T-helper 17 cell (primary cell): ENCODE results near the gene MSH3. TPM values are rescaled to one million over a fixed set of nuclear protein-coding genes. Genes with fewer than 3 reads are reported as not detected.
"Not testable (repeated sequence)": the region's sequence is repeated elsewhere in the genome, so short reads cannot be mapped to it uniquely, and the experiment has no call there.

Experiments
- ATAC-seq: fragments of 150-1000 bp; cut with Tn5 transposase; 2 replicates; pipeline ENCODE4 v1.10.0; 2021; ENCODE audit warnings: mild to moderate bottlenecking, moderate library complexity
- DNase-seq, 3 donors: peaks; one replicate each; pipeline versions ENCODE4 v3.0.0 to v3.0.0-alpha.2; 2020 to 2021
- H3K9me3 ChIP-seq: one replicate; pipeline ENCODE4 v1.7.0; 2013; ENCODE audit warnings: low read length, mild to moderate bottlenecking; ENCODE audit not compliant: control insufficient read depth, poor library complexity, severe bottlenecking
- H3K27ac Mint-ChIP-seq: one replicate; pipeline ENCODE4 v1.8.0; 2022; ENCODE audit warnings: mild to moderate bottlenecking, moderate library complexity, mixed read lengths
- H3K27me3 Mint-ChIP-seq: one replicate; pipeline ENCODE4 v1.8.0; 2022; ENCODE audit warnings: mixed read lengths
- H3K36me3 Mint-ChIP-seq: one replicate; pipeline ENCODE4 v1.8.0; 2022; ENCODE audit warnings: low read depth, mixed read lengths
- H3K4me1 Mint-ChIP-seq: one replicate; pipeline ENCODE4 v1.8.0; 2022; ENCODE audit warnings: mild to moderate bottlenecking, mixed read lengths
- H3K4me3 Mint-ChIP-seq: one replicate; pipeline ENCODE4 v1.8.0; 2022; ENCODE audit warnings: mild to moderate bottlenecking, moderate library complexity, mixed read lengths
- total RNA-seq, 4 donors: library from RNA in 2 of 4; stranded (reverse) in 2 of 4; gene quantifications; one replicate each; pipeline ENCODE4 v1.2.3 and lab custom pipeline; 2022 to 2026

Gene MSH3
- total RNA-seq, 2 donors from 2014 or later, result 12.6 to 17.2 TPM

DNA sequence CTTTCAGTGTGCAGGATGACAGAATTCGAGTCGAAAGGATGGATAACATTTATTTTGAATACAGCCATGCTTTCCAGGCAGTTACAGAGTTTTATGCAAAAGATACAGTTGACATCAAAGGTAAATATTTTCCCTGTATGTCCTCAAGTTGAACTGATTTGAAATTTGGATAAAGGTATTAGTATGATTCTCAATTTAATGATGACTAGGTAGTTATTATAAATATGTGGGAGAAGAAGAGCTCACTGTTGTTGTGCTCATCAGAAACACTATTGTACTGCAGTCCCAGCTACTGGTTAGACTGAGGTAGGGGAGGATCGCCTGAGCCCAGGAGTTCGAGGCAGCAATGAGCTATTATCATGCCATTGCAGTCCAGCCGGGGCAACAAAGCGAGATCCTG is 71.0 kb downstream of the MSH3 start:
- peaks cover 2% of the 10 kb centered on the region for H3K4me1 Mint-ChIP-seq
- DNase-seq (no peak), ATAC-seq (no peak)
- H3K36me3 Mint-ChIP-seq, result peaks cover 8% of the 10 kb centered on the region
- H3K9me3 ChIP-seq, result no peaks in the 10 kb centered on the region
- no peak overlapping the region for H3K27ac Mint-ChIP-seq
- H3K4me3 Mint-ChIP-seq, result no peak overlapping the region
- no peaks in the 10 kb centered on the region for H3K27me3 Mint-ChIP-seq

DNA sequence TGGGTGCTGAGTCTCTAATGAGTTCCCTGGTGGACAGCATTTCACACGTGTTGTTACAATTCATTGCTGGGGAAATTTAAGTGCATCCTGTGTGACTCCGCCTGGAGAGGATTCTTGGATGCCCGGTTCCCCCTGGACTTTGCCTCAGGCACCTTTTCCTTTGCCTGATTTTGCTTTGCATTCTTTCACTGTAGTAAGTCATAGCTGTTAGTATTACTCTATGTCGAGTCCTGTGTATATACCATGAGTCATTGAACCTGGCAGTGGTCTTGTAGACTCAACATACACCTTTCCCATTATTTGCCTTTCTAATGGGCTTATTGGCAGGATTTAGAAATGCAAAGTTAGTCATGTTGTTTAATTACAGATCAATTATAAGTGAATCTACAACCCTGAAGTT is 82.3 kb downstream of the MSH3 start:
- DNase-seq (no peak), ATAC-seq (no peak)
- Mint-ChIP-seq H3K4me1 (peaks cover 17% of the 10 kb centered on the region), H3K36me3 (no peaks in the 10 kb centered on the region), H3K4me3 (no peak overlapping the region), H3K27me3 (no peaks in the 10 kb centered on the region), H3K27ac (no peak overlapping the region)
- no peaks in the 10 kb centered on the region for H3K9me3 ChIP-seq

DNA sequence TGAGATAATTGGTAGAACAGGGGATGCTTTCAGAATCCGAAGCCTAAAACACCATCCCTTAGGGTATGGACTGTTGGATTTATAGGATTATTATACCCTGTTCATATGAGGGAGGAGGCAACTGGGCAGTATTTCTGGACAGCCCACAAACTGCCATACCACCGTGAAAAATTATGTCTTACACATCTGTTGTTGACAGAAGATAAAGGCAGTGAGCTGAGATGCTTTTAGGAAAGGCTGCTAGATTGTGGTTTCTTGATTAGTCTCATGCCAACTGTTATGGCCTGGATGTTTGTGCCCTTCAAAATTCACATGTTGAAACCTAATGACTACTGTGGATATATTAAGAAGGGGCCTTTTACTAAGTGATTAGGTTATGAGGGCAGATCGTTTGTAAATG is 84.0 kb downstream of the MSH3 start:
- Mint-ChIP-seq H3K27me3 (no peaks in the 10 kb centered on the region), H3K27ac (peak overlapping the region; percentile 57), H3K4me1 (peaks cover 20% of the 10 kb centered on the region), H3K36me3 (peaks cover 2% of the 10 kb centered on the region), H3K4me3 (no peak overlapping the region)
- DNase-seq, result no peak
- no peak for ATAC-seq
- H3K9me3 ChIP-seq, result no peaks in the 10 kb centered on the region

DNA sequence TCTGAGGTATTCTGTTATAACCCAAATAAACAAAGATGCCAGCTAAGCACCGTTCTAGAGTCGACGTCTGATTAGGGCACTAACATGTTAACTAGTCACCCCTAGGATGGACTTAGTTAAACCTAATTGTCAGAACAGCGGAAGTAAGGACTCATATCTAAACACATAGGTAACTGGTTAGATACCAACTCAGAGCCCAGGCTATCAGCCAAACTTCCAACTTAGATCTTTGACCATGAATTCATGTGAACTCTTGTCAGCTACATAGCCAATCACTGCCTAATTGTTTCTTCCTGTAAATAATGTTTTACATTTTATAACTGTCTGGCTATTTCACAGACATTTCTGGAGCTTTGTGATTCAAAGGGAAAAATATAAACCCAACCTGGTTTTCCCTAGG is 84.6 kb downstream of the MSH3 start:
- Mint-ChIP-seq H3K27me3 (no peaks in the 10 kb centered on the region), H3K4me3 (no peak overlapping the region), H3K36me3 (peaks cover 2% of the 10 kb centered on the region), H3K4me1 (peaks cover 20% of the 10 kb centered on the region), H3K27ac (peak overlapping the region; percentile 90)
- DNase-seq (no peak), ATAC-seq (no peak)
- H3K9me3 ChIP-seq, result no peaks in the 10 kb centered on the region

DNA sequence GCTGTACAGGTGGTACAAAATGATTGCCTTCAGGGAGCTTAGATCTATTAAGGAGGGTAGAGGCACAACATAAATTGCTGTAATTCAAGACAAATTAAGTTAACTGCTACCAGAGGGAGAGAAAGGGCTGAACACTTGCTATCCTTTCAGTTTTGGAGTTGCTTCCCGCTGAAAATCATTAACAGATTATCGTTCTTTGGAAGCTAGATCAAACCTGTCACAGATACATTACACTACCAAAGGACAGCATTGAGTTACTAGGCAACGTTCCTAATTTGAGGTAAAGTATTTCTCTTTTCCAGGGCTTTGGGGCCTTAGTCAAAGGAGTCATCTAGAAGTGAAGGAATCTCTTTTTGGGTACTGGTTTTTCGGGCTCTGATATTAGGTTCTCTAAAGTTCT is 85.0 kb downstream of the MSH3 start:
- no peak overlapping the region for H3K4me3 Mint-ChIP-seq
- no peaks in the 10 kb centered on the region for H3K9me3 ChIP-seq
- no peak for ATAC-seq
- no peak for DNase-seq
- peaks cover 20% of the 10 kb centered on the region for H3K4me1 Mint-ChIP-seq
- peaks cover 2% of the 10 kb centered on the region for H3K36me3 Mint-ChIP-seq
- H3K27me3 Mint-ChIP-seq, result no peaks in the 10 kb centered on the region
- H3K27ac Mint-ChIP-seq, result peak overlapping the region; percentile 90

DNA sequence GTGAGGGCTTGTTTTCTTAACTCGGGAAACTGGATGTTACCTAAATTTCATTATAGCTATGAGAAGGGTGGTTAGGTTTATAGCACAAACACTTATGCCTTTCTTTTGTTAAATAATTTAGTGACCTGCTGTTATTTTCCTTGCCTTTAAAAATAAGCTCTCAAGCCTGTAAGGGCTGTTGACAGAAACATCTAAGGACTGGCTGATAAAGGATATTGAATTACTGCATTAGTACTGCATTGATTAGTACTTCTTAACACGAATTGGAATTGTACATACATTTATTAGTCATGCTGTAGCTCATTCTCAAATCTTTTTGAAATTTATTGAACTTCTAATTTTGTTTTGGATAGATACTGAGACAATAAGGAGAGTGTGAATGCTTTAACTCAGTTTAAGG is 85.4 kb downstream of the MSH3 start:
- DNase-seq (no peak), ATAC-seq (no peak)
- peak overlapping the region; percentile 19 for H3K4me3 Mint-ChIP-seq
- peaks cover 20% of the 10 kb centered on the region for H3K4me1 Mint-ChIP-seq
- peaks cover 2% of the 10 kb centered on the region for H3K36me3 Mint-ChIP-seq
- no peaks in the 10 kb centered on the region for H3K27me3 Mint-ChIP-seq
- peak overlapping the region; percentile 90 for H3K27ac Mint-ChIP-seq
- H3K9me3 ChIP-seq, result no peaks in the 10 kb centered on the region

DNA sequence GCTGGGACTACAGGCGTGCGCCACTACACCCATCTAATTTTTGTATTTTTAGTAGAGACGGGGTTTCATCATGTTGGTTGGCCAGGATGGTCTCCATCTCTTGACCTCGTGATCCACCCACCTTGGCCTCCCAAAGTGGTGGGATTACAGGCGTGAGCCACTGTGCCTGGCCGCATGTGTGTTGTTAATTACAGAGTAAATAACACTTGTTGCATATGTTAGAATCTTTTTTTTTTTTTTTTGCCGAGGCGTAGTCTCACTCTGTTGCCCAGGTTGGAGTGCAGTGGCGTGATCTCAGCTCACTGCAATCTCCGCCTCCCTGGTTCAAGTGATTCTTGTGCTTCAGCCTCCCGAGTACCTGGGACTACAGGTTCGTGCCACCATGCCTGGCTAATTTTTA is 86.0 kb downstream of the MSH3 start:
- DNase-seq, H3K9me3 ChIP-seq, H3K4me3 Mint-ChIP-seq, H3K27me3 Mint-ChIP-seq, ATAC-seq, H3K36me3 Mint-ChIP-seq: not testable (repeated sequence)
- peaks cover 20% of the 10 kb centered on the region for H3K4me1 Mint-ChIP-seq
- peak overlapping the region; percentile 90 for H3K27ac Mint-ChIP-seq

DNA sequence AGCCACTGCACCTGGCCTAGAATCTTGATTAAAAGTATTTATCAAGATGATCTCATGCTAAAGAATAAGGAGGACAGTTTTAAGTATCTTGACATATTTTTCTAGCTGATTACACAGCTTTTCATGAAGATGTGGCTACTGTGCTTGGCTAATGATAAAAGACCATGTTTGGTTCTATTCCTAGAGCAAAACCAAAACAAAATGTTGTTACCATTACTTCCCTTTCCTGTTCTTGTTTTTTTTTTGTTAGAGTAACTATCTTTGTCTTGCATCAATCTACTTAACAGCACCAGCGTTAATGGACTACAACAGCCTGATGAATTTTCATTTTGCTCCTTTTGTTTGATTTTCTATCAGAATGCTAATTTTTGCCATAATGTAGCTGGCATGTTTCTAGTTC is 86.5 kb downstream of the MSH3 start:
- Mint-ChIP-seq H3K4me3 (peak overlapping the region; percentile 68), H3K4me1 (peaks cover 20% of the 10 kb centered on the region), H3K27me3 (no peaks in the 10 kb centered on the region), H3K36me3 (peaks cover 2% of the 10 kb centered on the region), H3K27ac (peak overlapping the region; percentile 90)
- no peak for DNase-seq
- no peak for ATAC-seq
- H3K9me3 ChIP-seq, result no peaks in the 10 kb centered on the region

DNA sequence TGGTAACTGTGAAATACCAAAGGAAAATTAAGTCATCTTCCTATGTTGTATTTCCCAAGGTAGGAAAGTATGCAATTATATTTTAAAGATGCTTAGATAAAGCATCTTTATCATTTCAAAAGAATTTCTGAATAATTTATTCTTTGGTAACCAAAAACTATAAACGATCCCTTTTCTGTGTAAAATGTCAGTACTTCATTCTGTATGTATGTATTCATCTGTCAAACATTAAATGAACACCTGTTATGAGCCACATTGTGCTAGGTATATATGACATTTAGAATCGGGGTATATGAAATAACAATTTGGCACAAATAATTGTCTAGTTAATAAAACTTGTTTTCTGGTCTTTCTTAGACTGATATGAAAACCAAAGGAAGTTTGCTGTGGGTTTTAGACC is 89.7 kb downstream of the MSH3 start:
- Mint-ChIP-seq H3K36me3 (peaks cover 2% of the 10 kb centered on the region), H3K4me1 (peaks cover 15% of the 10 kb centered on the region), H3K27ac (peak overlapping the region; percentile 53), H3K4me3 (no peak overlapping the region), H3K27me3 (no peaks in the 10 kb centered on the region)
- H3K9me3 ChIP-seq, result no peaks in the 10 kb centered on the region
- DNase-seq (no peak), ATAC-seq (no peak)

DNA sequence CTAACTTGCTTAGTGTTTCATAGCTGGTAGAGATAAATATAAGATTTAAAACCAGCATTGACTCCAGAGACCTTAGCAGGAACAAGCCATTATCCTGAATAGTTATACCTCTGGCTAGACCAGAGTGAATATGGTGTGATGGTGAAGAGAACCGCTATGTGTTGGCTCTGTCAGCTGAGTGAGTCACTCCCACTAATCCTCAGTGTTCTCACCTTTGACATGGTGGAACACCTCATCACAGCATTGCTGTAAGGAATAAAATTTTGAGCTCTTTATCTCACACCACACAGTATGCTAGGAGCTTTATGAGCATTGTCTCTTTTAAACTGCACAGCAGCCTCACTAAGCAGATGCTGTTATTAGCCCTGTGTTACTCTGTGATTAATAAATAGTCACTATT is 91.0 kb downstream of the MSH3 start:
- Mint-ChIP-seq H3K36me3 (peaks cover 3% of the 10 kb centered on the region), H3K27me3 (no peaks in the 10 kb centered on the region), H3K4me1 (peaks cover 15% of the 10 kb centered on the region), H3K27ac (no peak overlapping the region), H3K4me3 (no peak overlapping the region)
- H3K9me3 ChIP-seq, result no peaks in the 10 kb centered on the region
- no peak for ATAC-seq
- no peak for DNase-seq

DNA sequence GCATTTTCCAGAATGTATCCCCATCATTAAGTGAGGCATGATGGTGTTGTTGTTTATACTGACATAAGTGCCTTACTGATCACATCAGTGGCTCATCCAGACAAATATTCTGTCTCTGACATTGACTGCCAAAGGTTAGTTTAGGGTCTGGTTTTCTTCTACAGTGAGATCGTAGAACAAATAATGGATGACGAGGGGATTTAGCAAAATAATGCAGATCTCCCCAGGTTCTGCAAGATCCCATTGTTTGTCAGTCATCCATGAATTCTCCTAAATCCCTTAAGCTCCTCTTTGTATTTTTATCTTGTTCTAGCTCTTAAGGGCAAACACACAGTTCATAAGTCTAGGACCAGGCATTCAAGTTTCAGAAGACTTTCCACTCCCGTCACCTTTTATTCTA is 93.5 kb downstream of the MSH3 start:
- no peak for ATAC-seq
- no peaks in the 10 kb centered on the region for H3K9me3 ChIP-seq
- DNase-seq, result no peak
- Mint-ChIP-seq H3K4me1 (no peaks in the 10 kb centered on the region), H3K36me3 (peaks cover 3% of the 10 kb centered on the region), H3K27me3 (no peaks in the 10 kb centered on the region), H3K27ac (no peak overlapping the region), H3K4me3 (no peak overlapping the region)

DNA sequence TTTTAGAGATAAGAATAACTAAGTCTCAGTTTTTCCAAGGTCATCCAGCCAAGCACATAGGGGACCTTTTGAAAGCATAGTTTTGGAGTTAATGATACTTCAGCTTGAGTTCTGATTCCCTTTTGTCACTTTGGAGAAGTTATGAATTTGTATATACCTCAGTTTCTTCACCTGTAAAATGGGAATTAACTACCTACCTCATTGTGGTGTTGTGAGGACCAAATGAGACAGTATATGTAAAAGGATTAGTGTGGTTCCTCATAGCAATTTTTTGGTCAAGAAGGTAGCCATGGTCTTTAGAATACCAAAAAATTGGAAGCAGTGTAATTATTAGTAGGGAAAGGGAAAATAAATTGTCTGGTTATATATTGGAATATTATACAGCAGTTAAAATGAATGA is 98.0 kb downstream of the MSH3 start:
- H3K36me3 Mint-ChIP-seq, result peaks cover 3% of the 10 kb centered on the region
- H3K9me3 ChIP-seq, result no peaks in the 10 kb centered on the region
- no peak for DNase-seq
- no peak overlapping the region for H3K27ac Mint-ChIP-seq
- H3K4me3 Mint-ChIP-seq, result no peak overlapping the region
- H3K27me3 Mint-ChIP-seq, result no peaks in the 10 kb centered on the region
- peaks cover 30% of the 10 kb centered on the region for H3K4me1 Mint-ChIP-seq
- no peak for ATAC-seq

DNA sequence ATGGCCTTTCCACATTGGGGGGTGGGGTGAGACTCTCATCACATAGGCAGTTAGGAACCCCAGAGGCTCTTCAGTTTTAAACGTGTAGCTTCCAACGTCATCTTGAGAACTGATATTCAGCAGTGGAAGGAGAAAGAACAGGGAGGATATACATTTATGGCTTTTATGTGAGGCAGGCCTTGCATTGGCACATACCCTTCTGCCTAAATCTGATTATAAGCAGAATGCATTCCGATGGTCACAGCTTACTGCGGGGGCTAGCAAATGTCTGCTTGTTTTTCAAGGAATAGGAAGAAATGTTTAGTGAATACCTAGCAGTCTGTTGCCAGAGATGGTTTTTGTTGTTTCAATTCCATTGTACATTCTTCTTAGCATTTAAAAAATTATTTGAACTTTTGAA is 99.3 kb downstream of the MSH3 start:
- H3K4me1 Mint-ChIP-seq, result peaks cover 36% of the 10 kb centered on the region
- peaks cover 3% of the 10 kb centered on the region for H3K36me3 Mint-ChIP-seq
- H3K4me3 Mint-ChIP-seq, result no peak overlapping the region
- DNase-seq, result no peak
- H3K27me3 Mint-ChIP-seq, result no peaks in the 10 kb centered on the region
- H3K9me3 ChIP-seq, result no peaks in the 10 kb centered on the region
- peak overlapping the region; percentile 95 for H3K27ac Mint-ChIP-seq
- no peak for ATAC-seq

DNA sequence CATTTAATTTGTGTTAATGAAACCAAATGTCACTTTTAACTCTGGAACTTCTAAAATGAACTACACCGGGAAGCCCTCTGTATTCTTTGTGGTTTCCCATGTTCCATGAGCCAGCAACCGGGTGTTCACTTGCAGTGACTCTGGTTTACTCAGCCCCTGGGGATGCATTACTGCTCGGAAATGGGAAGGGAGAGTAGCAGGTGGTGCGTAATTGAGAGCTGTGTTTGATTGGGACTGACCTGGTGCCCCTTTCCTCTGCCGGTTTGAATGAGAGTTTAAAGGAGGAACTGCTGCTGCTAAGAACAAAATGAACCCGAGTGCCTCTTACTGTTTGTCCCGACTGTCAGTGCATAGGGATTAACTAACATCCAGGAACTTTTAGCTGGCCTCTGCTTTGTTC is 100.4 kb downstream of the MSH3 start:
- no peak for ATAC-seq
- H3K4me1 Mint-ChIP-seq, result peaks cover 46% of the 10 kb centered on the region
- peak overlapping the region; percentile 95 for H3K27ac Mint-ChIP-seq
- peak overlapping the region; percentile 73 for H3K4me3 Mint-ChIP-seq
- no peaks in the 10 kb centered on the region for H3K9me3 ChIP-seq
- H3K27me3 Mint-ChIP-seq, result no peaks in the 10 kb centered on the region
- no peak for DNase-seq
- H3K36me3 Mint-ChIP-seq, result peaks cover 8% of the 10 kb centered on the region

DNA sequence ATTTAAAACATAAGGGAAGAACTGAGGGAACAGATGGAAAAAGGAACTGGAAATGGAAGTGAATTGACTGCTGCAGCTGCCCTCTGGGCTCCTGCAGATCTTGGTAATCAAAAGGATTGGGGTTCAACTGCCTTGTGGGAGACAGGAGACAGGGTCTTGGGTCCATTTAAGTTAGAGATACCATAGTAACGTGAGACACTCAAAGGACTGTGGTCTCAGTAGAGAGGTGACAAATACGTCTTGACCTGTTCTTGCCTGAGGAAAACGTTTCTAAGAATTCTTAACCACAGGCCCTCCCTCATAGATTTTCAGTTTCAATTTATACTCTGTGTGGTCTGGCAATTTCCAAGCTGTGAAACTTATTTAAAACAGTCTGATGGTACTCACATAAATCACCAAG is 101.2 kb downstream of the MSH3 start:
- no peaks in the 10 kb centered on the region for H3K9me3 ChIP-seq
- ATAC-seq (peak; percentile 84), DNase-seq (no peak)
- H3K27ac Mint-ChIP-seq, result peak overlapping the region; percentile 95
- H3K27me3 Mint-ChIP-seq, result no peaks in the 10 kb centered on the region
- H3K4me3 Mint-ChIP-seq, result peak overlapping the region; percentile 73
- H3K4me1 Mint-ChIP-seq, result peaks cover 49% of the 10 kb centered on the region
- H3K36me3 Mint-ChIP-seq, result peaks cover 5% of the 10 kb centered on the region
